K562 (cell line): ENCODE results near the gene CISD2. TPM values are rescaled to one million over a fixed set of nuclear protein-coding genes. Genes with fewer than 3 reads are reported as not detected.
A peak's percentile ranks its signal among the peaks of the same experiment; 100 is the strongest.

Experiments
- ATF7 ChIP-seq: fragments of 450-650 bp; IDR thresholded peaks from 2 replicates; pipeline ENCODE4 v1.7.1; 2014; ENCODE audit warnings: mild to moderate bottlenecking, moderate library complexity
- BCL6 ChIP-seq: fragments of 250-450 bp; sonication (Bioruptor Pico); IDR thresholded peaks from 2 replicates; pipeline ENCODE4 v1.4.0; 2020
- CLOCK ChIP-seq: fragments of 250-450 bp; sonication (Bioruptor Pico); IDR thresholded peaks from 2 replicates; pipeline ENCODE4 v1.4.0; 2020; ENCODE audit warnings: mild to moderate bottlenecking, moderate library complexity, borderline replicate concordance
- E2F8 ChIP-seq: fragments of 450-650 bp; IDR thresholded peaks from 2 replicates; pipeline ENCODE4 v1.7.1; 2018; ENCODE audit warnings: mild to moderate bottlenecking, low read depth; ENCODE audit not compliant: partially characterized antibody
- EP400 ChIP-seq: fragments of 450-650 bp; IDR thresholded peaks from 2 replicates; pipeline ENCODE4 v1.6.1; 2017; ENCODE audit warnings: antibody characterized with exemption, mild to moderate bottlenecking, moderate library complexity
- GTF2F1 ChIP-seq: IDR thresholded peaks from 2 replicates; pipeline ENCODE4 v1.6.1; 2011; ENCODE audit warnings: low read depth, low read length, improper control_type of control experiment
- MEF2A ChIP-seq: IDR thresholded peaks from 2 replicates; pipeline ENCODE4 v1.6.1; 2011; ENCODE audit warnings: low read depth, mild to moderate bottlenecking, low read length, moderate library complexity; ENCODE audit not compliant: control insufficient read depth
- MTA3 ChIP-seq: fragments of 450-650 bp; formaldehyde crosslinking; IDR thresholded peaks from 2 replicates; pipeline ENCODE4 v1.6.1; 2017; ENCODE audit warnings: mild to moderate bottlenecking, borderline replicate concordance
- NR2F6 ChIP-seq: fragments of 450-650 bp; formaldehyde crosslinking; IDR thresholded peaks from 2 replicates; pipeline ENCODE4 v1.4.0; 2020; ENCODE audit warnings: mild to moderate bottlenecking
- NRF1 ChIP-seq, 2 experiments: fragments of 450-650 bp; IDR thresholded peaks in 1 of 2; conservative IDR thresholded peaks in 1 of 2; 2 replicates each; pipeline ENCODE4 v1.6.1; 2014; ENCODE audit warnings: mild to moderate bottlenecking in 2 of 2
- RFX5 ChIP-seq: IDR thresholded peaks from 2 replicates; pipeline ENCODE4 v1.6.1; 2011; ENCODE audit warnings: low read depth, mild to moderate bottlenecking, improper control_type of control experiment, low read length
- SMAD1 ChIP-seq: fragments of 150-350 bp; IDR thresholded peaks from 2 replicates; pipeline ENCODE4 v1.6.1; 2014; ENCODE audit warnings: low read length, low read depth; ENCODE audit not compliant: partially characterized antibody
- TRIM28 ChIP-seq: fragments of 450-650 bp; IDR thresholded peaks from 2 replicates; pipeline ENCODE4 v1.6.1; 2017
- ZBED1 ChIP-seq: IDR thresholded peaks from 2 replicates; pipeline ENCODE4 v1.6.1; 2014
- ZBTB5 ChIP-seq: fragments of 450-650 bp; IDR thresholded peaks from 2 replicates; pipeline ENCODE4 v1.6.1; 2017; ENCODE audit warnings: antibody characterized with exemption
- ZNF764 ChIP-seq: fragments of 250-450 bp; sonication (Bioruptor Pico); IDR thresholded peaks from 2 replicates; pipeline ENCODE4 v1.4.0; 2020; ENCODE audit warnings: low read depth, mild to moderate bottlenecking, moderate library complexity
- polyA plus RNA-seq, 8 experiments: library from polyadenylated mRNA; depleted of rRNA in 4 of 8; stranded (reverse) in 5 of 8; unstranded in 3 of 8; fragments of >200 nt; fragmentation: Nextera tagmentation in 2 of 8; fragmentation: Illumina TruSeq in 1 of 8; extraction: Ambion mirVana in 2 of 8; extraction: Trizol in 1 of 8; gene quantifications; 2 replicates each; pipeline versions ENCODE4 v1.2.1 to v1.2.3, GENCODE V29; 2011 to 2014; ENCODE audit warnings: inconsistent platforms in 1 of 8, missing spikeins in 1 of 8
- total RNA-seq, 7 experiments: library from RNA; depleted of rRNA in 6 of 7; stranded (reverse); fragments of >200 nt in 6 of 7; fragmentation: Illumina TruSeq in 2 of 7; extraction: Trizol in 2 of 7; gene quantifications; 2 replicates each; pipeline versions ENCODE4 v1.2.1 to v1.2.3, GENCODE V29; 2011 to 2021; ENCODE audit warnings: low replicate concordance in 1 of 7

The CISD2 gene
- total and polyA plus RNA-seq, 9 of the 15 experiments (the other 6 are each of a cell fraction or from before 2014, with no cell fraction given) = 37.8 to 91.4 (median 59.8) TPM

GRCh38 chr4:102827674-102828496 is 40.9 kb upstream of the CISD2 start (continued):
- TF ChIP-seq E2F8 (peak; percentile 65), NRF1 (conservative IDR thresholded peaks at IDR 0.05 in 1 of 2, IDR thresholded peaks at IDR 0.05 in 1 of 2) (peak; percentile 88 to 90), RFX5 (no peak), MTA3 (peak; percentile 76), GTF2F1 (no peak; the same call in 1 of the 2 replicates), CLOCK (CRISPR knock-in tag) (no peak), BCL6 (no peak), ATF7 (peak; percentile 59), ZBTB5 (no peak), TRIM28 (0 out of 2 replicates have a peak, but pooled peaks have one; percentile 23), ZNF764 (CRISPR knock-in tag) (no peak), NR2F6 (CRISPR knock-in tag) (no peak), MEF2A (0 out of 2 replicates have a peak, but pooled peaks have one; percentile 35), SMAD1 (peak; percentile 56), ZBED1 (no peak), EP400 (peak; percentile 92)
